Measurements from ENCODE around the gene FOXN3.

The FOXN3 gene

GRCh38 chr14:89382487-89382886 lies 34.5 kb downstream of the FOXN3 start:
- no peak for DNase-seq

- no peak for DNase-seq
Observed at GRCh38 chr14:89379891-89380820, 36.9 kb downstream of the FOXN3 start.

GRCh38 chr14:89379006-89379405 lies 38.0 kb downstream of the FOXN3 start:
- DNase-seq: no peak

DNA sequence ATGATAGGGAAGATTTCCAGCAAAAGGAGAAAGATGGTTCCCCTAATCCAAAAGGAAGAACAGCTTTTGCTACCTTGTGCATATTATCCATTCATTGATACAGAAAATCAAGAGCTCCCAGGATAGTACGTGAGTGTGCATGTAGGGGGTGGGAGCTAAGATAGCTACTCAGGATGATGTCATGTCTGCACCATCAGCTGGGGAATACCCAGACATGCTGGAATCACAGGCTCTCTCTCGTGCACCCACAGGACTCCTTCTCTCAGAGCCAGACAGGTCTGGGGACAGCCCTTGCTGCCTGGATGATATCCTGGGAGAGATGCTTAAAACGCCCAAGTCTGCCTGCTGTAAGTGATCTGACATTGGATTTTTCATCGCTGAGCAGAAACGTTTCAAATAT lies 38.9 kb downstream of the FOXN3 start:
- peak; percentile 29 to 33 for DNase-seq

- no peak for DNase-seq
Observed at GRCh38 chr14:89377544-89377943, 39.5 kb downstream of the FOXN3 start.

DNA sequence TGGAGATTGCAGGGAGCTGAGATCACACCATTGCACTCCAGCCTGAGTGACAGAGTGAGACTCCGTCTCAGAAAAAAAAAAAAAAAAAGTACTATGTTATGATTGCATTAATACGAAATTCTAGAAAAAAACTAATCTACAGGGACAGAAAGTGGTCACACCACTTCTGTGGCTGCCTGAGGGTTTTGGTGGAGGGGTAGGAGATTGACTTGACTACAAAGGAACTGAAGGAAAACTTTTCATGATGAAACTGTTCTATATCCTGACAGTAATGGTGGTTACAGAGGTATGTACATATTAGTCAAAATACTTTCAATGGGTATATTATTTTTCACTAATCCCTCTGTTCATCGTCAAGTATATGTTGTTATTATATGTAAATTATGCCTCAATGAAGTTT lies 42.1 kb downstream of the FOXN3 start:
- no peak for DNase-seq

DNA sequence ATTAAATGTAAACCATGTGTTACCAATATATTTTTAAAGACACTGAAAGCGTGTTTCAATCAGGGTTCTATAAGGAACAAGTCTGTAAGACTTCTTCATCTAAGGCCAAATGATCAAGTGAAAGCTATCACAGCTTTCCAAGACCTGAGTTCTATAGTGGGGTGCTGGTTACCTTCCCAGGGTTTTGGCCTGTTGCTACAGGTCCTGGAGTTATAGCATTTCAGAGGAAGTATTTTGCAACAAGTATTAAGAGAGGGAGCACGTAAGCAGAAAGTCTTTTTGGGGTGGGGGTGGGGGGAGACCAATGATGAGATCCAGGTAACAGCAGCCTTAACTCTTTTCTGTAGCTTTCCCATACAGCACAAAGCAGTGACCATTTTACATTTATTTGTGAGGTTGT lies 43.8 kb downstream of the FOXN3 start:
- DNase-seq: no peak

GRCh38 chr14:89372512-89372883 lies 44.5 kb downstream of the FOXN3 start:
- no peak for DNase-seq

GRCh38 chr14:89371585-89372511 lies 45.2 kb downstream of the FOXN3 start:
- DNase-seq: no peak

DNA sequence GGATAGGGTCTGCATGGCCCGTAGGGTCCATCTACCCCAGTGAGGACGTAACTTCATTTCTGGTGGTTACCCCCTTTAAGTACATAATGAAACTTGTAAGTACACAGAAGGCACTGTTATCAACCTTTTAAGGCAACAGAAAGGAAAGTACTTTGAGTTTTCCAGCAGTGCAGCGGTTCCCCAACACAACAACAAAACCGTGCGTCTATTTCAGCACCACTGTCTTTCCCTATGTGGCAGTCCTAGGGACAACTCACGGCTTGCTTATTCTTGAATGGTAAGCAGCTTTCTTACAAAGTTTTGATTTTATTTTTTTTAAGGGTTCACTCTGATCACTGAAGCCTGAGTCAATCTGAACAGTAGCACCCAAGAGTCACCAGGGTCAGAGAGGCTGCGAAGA lies 46.3 kb downstream of the FOXN3 start:
- no peak for DNase-seq

DNA sequence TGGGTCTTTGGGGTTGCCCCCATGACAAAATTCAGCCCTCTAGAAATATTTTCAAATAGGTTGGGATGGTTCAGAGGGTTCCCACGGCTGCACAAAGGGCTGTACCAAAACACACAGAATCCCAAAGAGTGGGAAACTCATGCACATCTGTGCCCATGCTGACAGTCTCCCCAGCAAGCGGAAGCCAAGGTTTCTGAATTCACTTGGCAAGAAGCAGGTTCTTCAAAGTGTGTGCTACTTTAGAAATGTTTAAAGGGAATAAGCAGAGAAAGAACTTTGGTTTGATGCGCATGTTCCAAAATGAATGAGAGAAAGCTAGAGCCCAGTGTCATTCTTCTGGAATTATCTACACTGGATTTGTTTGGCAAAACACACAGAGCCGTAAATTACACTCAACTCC lies 46.7 kb downstream of the FOXN3 start:
- no peak for DNase-seq

DNA sequence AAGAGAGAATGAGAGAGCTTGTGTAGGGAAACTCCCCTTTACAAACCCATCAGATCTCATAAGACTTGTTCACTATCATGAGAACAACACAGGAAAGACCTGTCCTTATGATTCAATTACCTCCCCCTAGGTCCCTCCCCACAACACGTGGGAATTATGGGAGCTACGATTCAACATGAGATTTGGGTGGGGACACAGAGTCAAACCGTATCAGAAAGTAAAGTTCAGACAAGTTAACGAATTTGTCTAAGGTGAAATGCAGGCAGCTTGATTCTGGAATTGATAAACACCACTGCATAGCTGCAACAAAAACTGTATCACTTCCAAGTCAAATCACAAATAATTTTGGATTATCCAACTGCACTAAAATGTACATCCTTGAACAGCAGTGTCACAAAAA lies 47.4 kb downstream of the FOXN3 start:
- DNase-seq: no peak

DNA sequence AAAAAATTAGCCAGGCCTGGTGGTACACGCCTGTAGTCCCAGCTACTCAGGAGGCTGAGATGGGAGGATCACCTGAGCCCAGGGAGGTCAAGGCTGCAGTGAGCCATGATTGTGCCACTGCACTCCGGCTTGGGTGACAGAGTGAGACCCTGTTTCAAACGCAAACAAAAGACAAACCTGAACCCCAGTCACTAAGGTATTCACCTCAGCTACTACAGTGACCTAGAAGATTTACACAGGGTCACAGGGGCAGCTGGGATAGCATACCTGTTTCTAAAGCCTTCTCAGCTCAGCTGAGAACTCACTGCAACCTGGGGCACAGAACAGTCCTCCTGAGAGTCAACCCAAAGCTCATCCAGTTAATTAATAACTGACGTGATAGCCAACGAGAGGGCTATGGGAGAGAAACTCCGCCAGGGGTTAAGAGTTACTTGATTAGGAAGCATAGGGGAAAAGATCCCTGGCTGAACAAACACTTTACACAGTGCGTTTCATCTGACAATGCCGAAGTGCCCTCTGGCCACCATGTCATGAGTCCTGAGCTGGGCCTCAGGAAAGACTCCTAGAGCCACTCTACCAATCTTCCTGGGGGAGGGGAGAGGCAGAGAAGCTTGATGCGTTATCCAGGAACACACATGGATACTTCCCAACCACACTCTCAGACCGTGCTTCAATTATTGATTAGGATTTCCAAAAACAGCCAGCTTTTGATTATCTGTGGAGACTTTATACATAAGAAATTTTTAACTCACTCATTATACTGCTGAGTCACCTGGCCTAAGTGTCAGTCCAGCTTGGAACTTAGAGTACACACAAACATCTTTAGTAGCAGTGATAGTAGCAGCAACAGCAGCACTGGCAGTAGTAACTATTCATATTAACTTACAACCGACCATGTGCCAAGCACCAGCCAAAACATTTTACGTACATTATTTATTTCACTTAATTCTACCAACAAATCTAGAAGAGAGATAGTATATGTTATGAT lies 48.2 kb downstream of the FOXN3 start:
- no peak for DNase-seq

DNA sequence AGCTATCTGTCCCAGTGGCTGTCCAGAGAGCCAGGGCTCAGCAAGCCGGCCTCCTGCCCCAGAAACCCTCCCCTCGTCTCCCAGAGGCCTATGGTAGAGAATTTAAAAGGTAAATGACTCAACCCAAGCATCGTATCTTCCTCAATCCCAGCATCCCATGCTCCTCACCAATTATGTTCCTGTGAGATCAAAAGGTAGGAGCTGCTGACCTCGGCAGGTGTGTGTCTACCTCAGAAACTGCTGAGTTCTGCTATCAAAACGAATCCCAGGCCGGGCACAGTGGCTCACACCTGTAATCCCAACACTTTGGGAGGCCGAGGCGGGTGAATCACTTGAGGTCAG lies 49.3 kb downstream of the FOXN3 start:
- no peak for DNase-seq

DNA sequence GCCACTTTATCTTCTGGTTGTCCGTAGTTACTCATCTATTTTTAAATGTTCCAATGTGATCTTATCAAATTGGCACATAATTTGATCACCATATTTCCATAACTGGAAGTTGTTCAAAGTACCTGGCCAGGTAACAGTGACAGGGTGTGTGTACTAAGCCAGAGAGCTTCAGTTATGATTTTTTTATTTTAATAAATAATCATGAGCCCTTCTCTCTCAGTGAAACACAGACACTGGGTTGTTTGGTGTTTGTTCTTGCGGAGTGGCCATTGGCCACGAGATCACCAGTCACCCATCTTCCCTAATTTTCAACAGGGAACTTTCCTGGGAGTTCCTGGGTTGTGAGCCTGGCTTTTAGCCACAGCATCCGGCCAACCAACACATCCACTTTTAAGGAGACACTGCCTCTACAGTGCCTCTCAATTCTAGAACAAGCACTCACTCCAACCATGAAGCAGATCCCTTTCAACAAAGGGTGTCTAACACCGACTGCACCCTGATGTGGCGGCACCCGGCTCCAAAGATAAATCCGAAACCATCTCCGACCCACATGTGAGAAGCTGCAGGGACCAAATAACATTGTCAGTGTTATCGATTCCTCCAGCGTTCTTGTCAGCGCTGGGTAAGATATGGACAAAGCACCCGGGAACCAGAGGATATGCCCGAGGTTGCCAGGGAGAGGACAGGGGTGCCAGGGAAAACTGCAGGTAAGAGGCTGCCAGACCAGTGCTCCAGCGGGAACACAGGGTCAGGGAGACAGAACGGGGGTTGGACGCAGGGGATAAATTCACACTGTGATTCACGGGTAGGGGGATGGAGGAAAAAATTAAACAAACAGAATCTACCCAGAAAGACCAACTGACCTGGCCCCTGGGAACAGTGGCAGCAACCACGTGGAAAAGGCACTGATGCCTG lies 49.9 kb downstream of the FOXN3 start:
- no peak for DNase-seq

DNA sequence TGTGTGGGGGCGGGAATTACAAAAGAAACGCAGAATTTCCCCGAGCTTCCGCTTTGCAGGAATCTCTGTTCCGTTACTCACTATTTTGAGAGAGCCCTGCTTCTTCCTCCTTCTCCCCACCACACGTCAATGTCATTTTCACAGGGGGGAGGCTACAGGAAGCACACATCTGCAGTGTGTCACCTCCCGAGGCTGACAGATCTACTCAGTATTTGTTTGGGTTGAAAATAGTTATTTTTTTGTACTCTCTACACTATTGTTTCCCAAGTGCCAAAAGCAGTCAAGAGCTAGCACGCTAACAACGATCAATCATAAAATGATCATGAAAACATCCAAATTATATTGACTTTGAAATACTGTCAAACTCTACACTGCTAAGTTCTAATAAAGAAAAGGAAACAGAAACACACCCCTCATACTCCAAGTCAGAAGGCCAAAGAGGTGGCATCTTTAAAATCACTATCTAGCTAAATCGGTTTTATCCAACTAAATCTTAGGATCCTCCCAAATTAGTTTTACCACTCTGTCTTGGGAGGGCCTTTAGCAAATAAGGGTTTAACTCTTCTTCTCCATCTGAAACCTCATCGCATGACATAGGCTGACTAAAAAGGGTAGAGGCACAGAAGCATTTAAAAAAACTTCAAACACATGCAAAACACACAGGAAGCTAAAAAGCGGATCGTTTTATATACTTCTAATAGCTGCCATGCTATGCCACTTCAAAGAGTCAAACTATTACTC lies 51.8 kb downstream of the FOXN3 start:
- DNase-seq: peak; percentile 51 to 56

DNA sequence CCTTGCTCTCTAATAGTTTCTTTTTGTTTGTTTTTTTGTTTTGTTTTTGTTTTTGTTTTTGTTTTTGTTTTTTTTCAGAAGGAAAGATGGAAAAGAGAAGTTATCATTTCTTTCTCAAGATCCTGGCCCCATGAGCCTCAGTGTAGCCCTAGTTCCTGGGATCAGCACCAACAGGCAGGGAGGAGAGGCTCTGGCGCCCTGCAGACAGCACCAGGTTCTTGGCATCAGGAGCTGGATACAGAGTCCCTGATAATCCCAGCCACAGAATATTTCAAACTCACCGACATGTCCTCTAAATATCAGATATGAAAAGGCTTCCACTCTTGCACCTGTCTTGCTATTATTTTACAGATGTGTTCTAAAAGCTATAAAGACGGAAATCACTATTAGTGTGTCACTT lies 52.7 kb downstream of the FOXN3 start:
- DNase-seq: no peak

GRCh38 chr14:89360277-89360676 lies 56.8 kb downstream of the FOXN3 start:
- DNase-seq: no peak

- DNase-seq: no peak
Observed at GRCh38 chr14:89359477-89360222, 57.4 kb downstream of the FOXN3 start.

DNA sequence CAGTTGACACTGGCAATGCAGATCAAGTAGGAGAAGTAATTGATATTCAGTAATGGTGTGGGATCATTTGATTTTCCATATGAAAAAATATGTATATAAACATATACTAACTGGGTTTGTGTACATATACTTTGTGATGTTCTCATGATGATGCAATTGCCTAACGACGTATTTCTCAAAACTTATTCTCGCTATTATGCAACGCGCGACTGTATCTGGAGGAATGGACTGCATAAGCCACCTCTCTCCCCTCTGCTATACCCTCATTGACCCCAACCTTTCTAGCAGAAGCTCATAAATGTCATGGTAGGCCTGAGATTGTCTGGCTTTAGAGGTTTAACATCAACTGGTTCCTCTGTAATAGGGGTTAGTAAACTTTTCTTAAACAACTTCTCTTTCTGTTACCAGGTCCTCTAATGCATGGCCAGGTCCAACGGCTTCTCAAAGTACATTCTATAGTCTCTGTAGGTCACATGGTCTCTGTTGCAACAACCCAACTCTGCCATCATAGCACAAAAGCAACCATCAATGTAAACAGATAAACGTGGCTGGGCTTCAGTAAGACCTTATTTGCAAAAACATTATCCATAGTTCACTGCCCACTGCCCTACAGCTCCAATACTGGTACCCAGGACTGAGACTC lies 59.3 kb downstream of the FOXN3 start:
- no peak for DNase-seq

All from activated CD4-positive, alpha-beta T cell treated with anti-CD3 and anti-CD28 coated beads for 4 hours (primary cell).